GM12878 (cell line): ENCODE measurements around the gene MAGEA9. TPM values are rescaled to one million over a fixed set of nuclear protein-coding genes. Genes with fewer than 3 reads are reported as not detected.

ENCODE experiments used
- CHD1 ChIP-seq: IDR thresholded peaks from 2 replicates; pipeline ENCODE4 v1.6.1; 2012; ENCODE audit warnings: low read depth, low read length, improper control_type of control experiment
- CHD2 ChIP-seq: IDR thresholded peaks from 2 replicates; pipeline ENCODE4 v1.6.1; 2011; ENCODE audit warnings: low read depth, low read length, improper control_type of control experiment, borderline replicate concordance
- EZH2 ChIP-seq: IDR thresholded peaks from 2 replicates; pipeline ENCODE4 v1.6.1; 2012; ENCODE audit warnings: low read depth, mild to moderate bottlenecking, control low read depth, inconsistent platforms, low read length, borderline replicate concordance; ENCODE audit not compliant: control insufficient read depth
- JUND ChIP-seq: IDR thresholded peaks from 2 replicates; pipeline ENCODE4 v1.6.1; 2012; ENCODE audit warnings: low read depth, mild to moderate bottlenecking, low read length, improper control_type of control experiment, moderate library complexity
- POU2F2 ChIP-seq: IDR thresholded peaks from 3 replicates; pipeline ENCODE4 v1.6.1; 2011; ENCODE audit warnings: low read depth, mild to moderate bottlenecking, low read length, borderline replicate concordance
- RUNX3 ChIP-seq: IDR thresholded peaks from 2 replicates; pipeline ENCODE4 v1.6.1; 2012; ENCODE audit warnings: low read length, inconsistent platforms
- SIX5 ChIP-seq: IDR thresholded peaks from 2 replicates; pipeline ENCODE4 v1.6.1; 2011; ENCODE audit warnings: mild to moderate bottlenecking, low read depth, low read length, moderate library complexity; ENCODE audit not compliant: severe bottlenecking
- SRF ChIP-seq, 2 experiments: IDR thresholded peaks; 2 replicates each; pipeline ENCODE4 v1.6.1; 2011; ENCODE audit warnings: low read depth in 2 of 2, low read length in 2 of 2, mild to moderate bottlenecking in 1 of 2, moderate library complexity in 1 of 2
- SUZ12 ChIP-seq: fragments of 200-600 bp; sonication (generic); IDR thresholded peaks from one replicate; pipeline ENCODE4 v1.6.1; 2018; ENCODE audit warnings: antibody characterized with exemption, mild to moderate bottlenecking; ENCODE audit not compliant: unreplicated experiment
- TBL1XR1 ChIP-seq: IDR thresholded peaks from 2 replicates; pipeline ENCODE4 v1.6.1; 2012; ENCODE audit warnings: low read depth, low read length, improper control_type of control experiment
- TCF12 ChIP-seq: IDR thresholded peaks from 2 replicates; pipeline ENCODE4 v1.6.1; 2011; ENCODE audit warnings: low read depth, mild to moderate bottlenecking, low read length
- WRNIP1 ChIP-seq: IDR thresholded peaks from 2 replicates; pipeline ENCODE4 v1.6.1; 2011; ENCODE audit warnings: low read depth, low read length, improper control_type of control experiment, borderline replicate concordance
- ZNF207 ChIP-seq: fragments of 450-650 bp; IDR thresholded peaks from 2 replicates; pipeline ENCODE4 v1.6.1; 2014; ENCODE audit warnings: antibody characterized with exemption, mild to moderate bottlenecking, borderline replicate concordance
- polyA plus RNA-seq, 11 experiments: library from polyadenylated mRNA; depleted of rRNA in 4 of 11; unstranded in 6 of 11; stranded (reverse) in 5 of 11; fragments of >200 nt; fragmentation: Nextera tagmentation in 4 of 11; fragmentation: Illumina TruSeq in 1 of 11; extraction: Ambion mirVana in 4 of 11; extraction: Trizol in 1 of 11; gene quantifications; 1 replicate in 1 of 11; 2 replicates in 10 of 11; pipeline versions ENCODE4 v1.2.1 to v1.2.3, GENCODE V29; 2011 to 2016; ENCODE audit warnings: inconsistent platforms in 2 of 11, missing spikeins in 2 of 11, low read depth in 1 of 11
- total RNA-seq, 4 experiments: library from RNA; depleted of rRNA in 3 of 4; stranded (reverse); fragments of >200 nt in 3 of 4; fragmentation: Illumina TruSeq in 1 of 4; extraction: Trizol in 1 of 4; gene quantifications; 2 replicates each; pipeline versions ENCODE4 v1.2.1 to v1.2.3, GENCODE V29; 2013 to 2021
- TF ChIP-seq, protein P1 (sequence below): fragments of 450-650 bp; IDR thresholded peaks from 2 replicates; pipeline ENCODE4 v1.6.1; 2017; ENCODE audit warnings: mild to moderate bottlenecking
- TF ChIP-seq, protein P2 (sequence below): fragments of 450-650 bp; conservative IDR thresholded peaks from 2 replicates; pipeline ENCODE4 v1.6.1; 2017; ENCODE audit warnings: mild to moderate bottlenecking, moderate library complexity
- TF ChIP-seq, protein P3 (sequence below): fragments of 450-650 bp; IDR thresholded peaks from 2 replicates; pipeline ENCODE4 v1.6.1; 2017; ENCODE audit warnings: mild to moderate bottlenecking, low read depth, inconsistent platforms; ENCODE audit not compliant: poor library complexity, severe bottlenecking
- TF ChIP-seq, protein P4 (sequence below): fragments of 450-650 bp; formaldehyde crosslinking; IDR thresholded peaks from 2 replicates; pipeline ENCODE4 v1.5.0; 2022; ENCODE audit warnings: mild to moderate bottlenecking, missing genetic modification characterization
- TF ChIP-seq, protein P5 (sequence below): IDR thresholded peaks from 2 replicates; pipeline ENCODE4 v1.6.1; 2011; ENCODE audit warnings: low read depth, mild to moderate bottlenecking, low read length, moderate library complexity, borderline replicate concordance; ENCODE audit errors: extremely low read depth

MAGEA9 gene
- total and polyA plus RNA-seq, 10 of the 15 experiments (the other 5 are each of a cell fraction or from before 2014, with no cell fraction given): not detected

DNA sequence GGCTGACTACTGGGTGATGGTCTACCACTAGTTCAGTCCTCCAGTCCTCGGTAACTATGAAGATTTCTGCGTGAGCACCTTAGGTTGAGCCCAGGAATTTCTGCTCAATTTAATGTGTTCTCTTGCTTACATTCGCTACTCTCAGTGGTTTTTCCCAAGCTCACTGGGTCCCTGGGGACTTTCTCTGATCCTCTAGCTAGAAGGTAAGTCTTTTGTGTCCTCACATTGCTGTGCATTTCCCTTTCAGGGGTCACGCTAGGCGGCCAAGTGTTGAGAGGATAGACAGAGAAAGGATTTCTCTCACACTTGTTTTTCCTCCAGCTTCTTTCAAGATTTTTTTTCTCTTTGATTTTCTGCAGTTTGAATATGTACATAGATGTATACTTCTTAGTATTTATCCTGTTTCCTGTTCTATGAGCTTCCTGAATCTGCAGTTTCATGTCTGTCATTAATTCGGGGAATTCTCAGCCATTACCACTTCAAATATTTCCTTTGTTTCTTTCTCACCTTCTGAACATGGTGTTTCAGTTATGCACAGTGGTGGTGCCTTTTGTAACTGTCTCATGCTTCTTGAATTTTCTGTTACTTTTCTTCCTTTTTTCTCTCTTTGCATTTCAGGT is 17.5 kb downstream of the MAGEA9 start (continued):
- TF ChIP-seq, protein P1, sequence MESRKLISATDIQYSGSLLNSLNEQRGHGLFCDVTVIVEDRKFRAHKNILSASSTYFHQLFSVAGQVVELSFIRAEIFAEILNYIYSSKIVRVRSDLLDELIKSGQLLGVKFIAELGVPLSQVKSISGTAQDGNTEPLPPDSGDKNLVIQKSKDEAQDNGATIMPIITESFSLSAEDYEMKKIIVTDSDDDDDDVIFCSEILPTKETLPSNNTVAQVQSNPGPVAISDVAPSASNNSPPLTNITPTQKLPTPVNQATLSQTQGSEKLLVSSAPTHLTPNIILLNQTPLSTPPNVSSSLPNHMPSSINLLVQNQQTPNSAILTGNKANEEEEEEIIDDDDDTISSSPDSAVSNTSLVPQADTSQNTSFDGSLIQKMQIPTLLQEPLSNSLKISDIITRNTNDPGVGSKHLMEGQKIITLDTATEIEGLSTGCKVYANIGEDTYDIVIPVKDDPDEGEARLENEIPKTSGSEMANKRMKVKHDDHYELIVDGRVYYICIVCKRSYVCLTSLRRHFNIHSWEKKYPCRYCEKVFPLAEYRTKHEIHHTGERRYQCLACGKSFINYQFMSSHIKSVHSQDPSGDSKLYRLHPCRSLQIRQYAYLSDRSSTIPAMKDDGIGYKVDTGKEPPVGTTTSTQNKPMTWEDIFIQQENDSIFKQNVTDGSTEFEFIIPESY: no peak
- TF ChIP-seq SIX5: no peak
- no peak for TF ChIP-seq POU2F2
- no peak for TF ChIP-seq EZH2
- no peak for TF ChIP-seq CHD1
- no peak for TF ChIP-seq SRF (IDR thresholded peaks at IDR 0.05; ENCODE audit: low read depth in 2 of 2, low read length in 2 of 2)
- TF ChIP-seq, protein P2, sequence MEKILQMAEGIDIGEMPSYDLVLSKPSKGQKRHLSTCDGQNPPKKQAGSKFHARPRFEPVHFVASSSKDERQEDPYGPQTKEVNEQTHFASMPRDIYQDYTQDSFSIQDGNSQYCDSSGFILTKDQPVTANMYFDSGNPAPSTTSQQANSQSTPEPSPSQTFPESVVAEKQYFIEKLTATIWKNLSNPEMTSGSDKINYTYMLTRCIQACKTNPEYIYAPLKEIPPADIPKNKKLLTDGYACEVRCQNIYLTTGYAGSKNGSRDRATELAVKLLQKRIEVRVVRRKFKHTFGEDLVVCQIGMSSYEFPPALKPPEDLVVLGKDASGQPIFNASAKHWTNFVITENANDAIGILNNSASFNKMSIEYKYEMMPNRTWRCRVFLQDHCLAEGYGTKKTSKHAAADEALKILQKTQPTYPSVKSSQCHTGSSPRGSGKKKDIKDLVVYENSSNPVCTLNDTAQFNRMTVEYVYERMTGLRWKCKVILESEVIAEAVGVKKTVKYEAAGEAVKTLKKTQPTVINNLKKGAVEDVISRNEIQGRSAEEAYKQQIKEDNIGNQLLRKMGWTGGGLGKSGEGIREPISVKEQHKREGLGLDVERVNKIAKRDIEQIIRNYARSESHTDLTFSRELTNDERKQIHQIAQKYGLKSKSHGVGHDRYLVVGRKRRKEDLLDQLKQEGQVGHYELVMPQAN: no peak
- TF ChIP-seq, protein P3, sequence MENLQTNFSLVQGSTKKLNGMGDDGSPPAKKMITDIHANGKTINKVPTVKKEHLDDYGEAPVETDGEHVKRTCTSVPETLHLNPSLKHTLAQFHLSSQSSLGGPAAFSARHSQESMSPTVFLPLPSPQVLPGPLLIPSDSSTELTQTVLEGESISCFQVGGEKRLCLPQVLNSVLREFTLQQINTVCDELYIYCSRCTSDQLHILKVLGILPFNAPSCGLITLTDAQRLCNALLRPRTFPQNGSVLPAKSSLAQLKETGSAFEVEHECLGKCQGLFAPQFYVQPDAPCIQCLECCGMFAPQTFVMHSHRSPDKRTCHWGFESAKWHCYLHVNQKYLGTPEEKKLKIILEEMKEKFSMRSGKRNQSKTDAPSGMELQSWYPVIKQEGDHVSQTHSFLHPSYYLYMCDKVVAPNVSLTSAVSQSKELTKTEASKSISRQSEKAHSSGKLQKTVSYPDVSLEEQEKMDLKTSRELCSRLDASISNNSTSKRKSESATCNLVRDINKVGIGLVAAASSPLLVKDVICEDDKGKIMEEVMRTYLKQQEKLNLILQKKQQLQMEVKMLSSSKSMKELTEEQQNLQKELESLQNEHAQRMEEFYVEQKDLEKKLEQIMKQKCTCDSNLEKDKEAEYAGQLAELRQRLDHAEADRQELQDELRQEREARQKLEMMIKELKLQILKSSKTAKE: peak; percentile 46
- TF ChIP-seq TCF12: 0 out of 2 replicates have a peak, but pooled peaks have one; percentile 31
- TF ChIP-seq, protein P4, sequence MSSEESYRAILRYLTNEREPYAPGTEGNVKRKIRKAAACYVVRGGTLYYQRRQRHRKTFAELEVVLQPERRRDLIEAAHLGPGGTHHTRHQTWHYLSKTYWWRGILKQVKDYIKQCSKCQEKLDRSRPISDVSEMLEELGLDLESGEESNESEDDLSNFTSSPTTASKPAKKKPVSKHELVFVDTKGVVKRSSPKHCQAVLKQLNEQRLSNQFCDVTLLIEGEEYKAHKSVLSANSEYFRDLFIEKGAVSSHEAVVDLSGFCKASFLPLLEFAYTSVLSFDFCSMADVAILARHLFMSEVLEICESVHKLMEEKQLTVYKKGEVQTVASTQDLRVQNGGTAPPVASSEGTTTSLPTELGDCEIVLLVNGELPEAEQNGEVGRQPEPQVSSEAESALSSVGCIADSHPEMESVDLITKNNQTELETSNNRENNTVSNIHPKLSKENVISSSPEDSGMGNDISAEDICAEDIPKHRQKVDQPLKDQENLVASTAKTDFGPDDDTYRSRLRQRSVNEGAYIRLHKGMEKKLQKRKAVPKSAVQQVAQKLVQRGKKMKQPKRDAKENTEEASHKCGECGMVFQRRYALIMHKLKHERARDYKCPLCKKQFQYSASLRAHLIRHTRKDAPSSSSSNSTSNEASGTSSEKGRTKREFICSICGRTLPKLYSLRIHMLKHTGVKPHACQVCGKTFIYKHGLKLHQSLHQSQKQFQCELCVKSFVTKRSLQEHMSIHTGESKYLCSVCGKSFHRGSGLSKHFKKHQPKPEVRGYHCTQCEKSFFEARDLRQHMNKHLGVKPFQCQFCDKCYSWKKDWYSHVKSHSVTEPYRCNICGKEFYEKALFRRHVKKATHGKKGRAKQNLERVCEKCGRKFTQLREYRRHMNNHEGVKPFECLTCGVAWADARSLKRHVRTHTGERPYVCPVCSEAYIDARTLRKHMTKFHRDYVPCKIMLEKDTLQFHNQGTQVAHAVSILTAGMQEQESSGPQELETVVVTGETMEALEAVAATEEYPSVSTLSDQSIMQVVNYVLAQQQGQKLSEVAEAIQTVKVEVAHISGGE (CRISPR knock-in tag): no peak
- TF ChIP-seq TBL1XR1: no peak
- TF ChIP-seq ZNF207: no peak
- TF ChIP-seq CHD2: no peak
- no peak for TF ChIP-seq SUZ12
- no peak for TF ChIP-seq WRNIP1
- TF ChIP-seq JUND: no peak
- TF ChIP-seq RUNX3: peak; percentile 59
- TF ChIP-seq, protein P5, sequence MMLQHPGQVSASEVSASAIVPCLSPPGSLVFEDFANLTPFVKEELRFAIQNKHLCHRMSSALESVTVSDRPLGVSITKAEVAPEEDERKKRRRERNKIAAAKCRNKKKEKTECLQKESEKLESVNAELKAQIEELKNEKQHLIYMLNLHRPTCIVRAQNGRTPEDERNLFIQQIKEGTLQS: no peak
